NCI-H526 treated with DMSO at 0.1 percent for 48 hours (cell line): ENCODE measurements around the gene CES2.

Source experiments
- DNase-seq: peaks from one replicate; lab custom pipeline; 2025; lab: John Stamatoyannopoulos, UW

CES2 gene

GRCh38 chr16:66903544-66904427 is 31.5 kb upstream of the CES2 start:
- no peak for DNase-seq

- DNase-seq, result no peak
Measured at GRCh38 chr16:66904428-66904845, 30.9 kb upstream of the CES2 start.

DNA sequence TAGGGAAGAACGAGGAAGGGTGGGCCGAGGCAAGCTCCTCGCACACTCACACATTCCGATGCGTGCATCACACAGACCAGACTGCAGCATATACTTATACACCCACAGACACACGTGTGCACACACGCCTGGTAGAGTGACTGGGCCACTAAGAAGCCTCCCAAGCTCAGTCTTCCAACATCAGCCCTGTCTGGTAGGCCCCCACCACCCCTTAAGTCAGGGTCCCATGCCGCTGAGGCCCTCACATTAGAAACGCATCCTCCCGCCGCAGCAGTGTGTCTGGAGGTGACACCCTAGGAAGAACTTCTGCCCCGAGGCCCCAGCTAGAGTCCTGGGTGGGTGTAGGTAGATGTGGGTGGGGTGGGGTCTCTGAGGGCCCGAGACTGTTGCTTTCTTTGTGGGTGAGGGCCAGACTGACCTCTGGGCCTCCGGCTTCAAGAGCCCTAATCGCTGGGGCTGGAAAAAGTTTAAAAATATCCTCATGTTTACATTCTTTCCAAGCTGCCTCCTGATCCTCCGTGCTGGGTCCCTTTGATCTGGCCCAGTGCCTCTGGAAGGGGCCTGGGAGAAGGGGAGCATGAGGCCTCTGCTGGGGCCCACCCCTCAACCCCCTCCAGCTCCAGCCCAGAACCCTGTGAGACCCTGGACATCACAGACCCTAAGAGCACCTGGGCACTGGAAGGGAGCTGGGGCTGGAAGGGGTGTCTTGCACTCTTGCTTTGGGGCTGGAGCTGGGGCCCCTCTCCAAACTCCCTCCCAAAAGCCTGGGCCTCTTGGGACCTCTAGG is 30.3 kb upstream of the CES2 start:
- DNase-seq, result no peak

DNA sequence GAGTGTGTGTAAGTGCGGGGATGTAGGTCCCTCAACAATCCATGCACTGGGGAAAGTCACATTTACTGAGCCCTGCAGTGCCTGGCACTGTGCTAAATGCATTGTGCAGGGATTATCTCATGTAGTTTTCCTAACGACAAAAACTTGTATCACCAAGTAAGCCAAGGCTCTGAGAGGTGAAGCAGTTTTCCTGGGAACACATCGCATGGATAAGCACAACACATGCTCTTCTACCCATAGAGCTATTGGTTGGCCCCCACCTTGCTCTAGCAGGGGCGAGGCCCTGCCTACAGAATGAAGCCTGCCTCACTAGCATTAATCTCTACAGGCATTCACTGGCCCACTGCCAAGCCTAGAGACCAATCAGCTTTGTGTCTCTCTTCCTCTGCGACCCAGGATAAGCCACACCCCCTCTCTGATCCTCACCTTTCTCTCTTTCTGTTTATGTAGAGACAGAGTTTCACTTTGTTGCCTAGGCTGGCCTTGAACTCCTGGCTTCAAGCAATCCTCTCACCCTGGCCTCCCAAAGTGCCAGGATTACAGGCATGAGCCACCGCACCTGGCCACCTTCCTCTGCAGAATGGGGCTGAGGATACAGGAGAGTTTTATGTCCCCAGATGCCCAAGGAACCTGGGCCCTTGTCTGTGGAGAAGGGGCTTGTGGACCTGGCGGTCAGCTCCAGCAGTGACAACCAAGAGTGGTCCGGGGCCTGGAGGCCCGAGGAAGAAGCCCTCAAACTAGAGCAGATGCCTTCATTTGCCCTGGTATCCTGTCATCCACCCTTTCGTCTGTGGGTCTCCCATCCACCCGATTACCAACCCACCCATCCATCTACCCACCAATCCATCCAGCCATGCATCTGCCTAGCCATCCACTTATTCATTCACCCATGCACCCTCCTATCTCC is 29.4 kb upstream of the CES2 start:
- DNase-seq, result no peak

- DNase-seq, result no peak
Measured at GRCh38 chr16:66906916-66907836, 28.1 kb upstream of the CES2 start.

GRCh38 chr16:66908116-66908515 is 27.2 kb upstream of the CES2 start:
- DNase-seq, result no peak

GRCh38 chr16:66908762-66909559 is 26.4 kb upstream of the CES2 start:
- DNase-seq, result no peak

DNA sequence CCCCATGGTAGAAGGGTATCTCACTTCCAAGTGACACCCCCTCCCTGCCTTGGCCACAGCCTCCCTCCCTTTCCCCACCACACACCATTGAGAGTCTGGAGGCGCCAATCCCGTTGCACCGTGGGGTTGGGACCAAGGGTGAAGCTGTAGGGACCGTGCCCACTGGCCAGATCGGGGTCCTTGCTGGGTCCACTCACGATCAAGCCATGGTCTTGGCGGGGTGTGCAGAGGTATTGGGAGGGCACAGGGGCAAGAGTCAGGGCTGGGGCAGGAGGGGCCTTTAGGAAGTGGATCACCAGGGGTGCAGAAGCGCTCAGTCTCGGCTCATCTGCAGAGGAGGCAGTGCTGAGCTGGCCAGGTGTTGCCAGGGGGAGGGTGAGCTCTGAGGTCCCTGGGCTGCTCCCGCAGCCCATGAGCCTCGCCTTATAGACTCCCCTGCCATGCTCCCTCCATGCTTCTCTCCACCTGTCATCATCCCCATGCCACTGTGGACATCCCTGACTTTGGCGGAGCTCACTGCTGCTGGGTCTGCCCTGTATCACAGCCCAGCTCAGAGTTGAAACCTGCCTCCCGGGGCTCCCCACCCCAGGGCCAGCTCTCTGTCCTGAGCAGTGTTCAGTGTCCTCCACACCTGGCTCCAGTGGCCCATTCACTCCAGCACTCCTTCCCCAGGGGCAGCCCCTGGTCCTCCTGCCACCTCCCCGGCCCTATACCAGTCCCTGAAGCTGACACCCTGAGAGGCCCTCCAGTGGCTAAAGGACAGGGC is 25.0 kb upstream of the CES2 start:
- DNase-seq, result no peak

DNA sequence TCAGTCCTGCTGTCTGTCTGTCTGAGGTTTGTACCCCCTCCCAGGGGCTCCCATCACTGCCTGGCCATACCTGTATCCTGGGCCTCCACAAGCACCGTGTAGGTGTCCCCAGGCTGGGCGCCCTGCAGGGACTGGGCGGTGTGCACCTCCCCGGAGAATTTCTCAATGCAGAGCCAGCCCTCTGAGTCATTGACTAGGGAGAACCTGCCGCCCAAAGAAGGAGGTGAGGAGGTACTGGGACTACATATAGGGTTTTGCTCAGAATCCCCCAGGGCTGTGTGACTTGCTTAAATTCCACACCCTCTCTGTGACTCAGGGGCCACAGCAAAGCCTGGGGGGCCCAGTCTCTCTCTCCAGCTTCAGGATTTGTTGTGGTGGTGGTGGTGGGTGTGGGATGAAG is 24.2 kb upstream of the CES2 start:
- DNase-seq, result no peak

- DNase-seq, result no peak
Measured at GRCh38 chr16:66911801-66912200, 23.5 kb upstream of the CES2 start.

- no peak for DNase-seq
Measured at GRCh38 chr16:66913081-66913480, 22.2 kb upstream of the CES2 start.

DNA sequence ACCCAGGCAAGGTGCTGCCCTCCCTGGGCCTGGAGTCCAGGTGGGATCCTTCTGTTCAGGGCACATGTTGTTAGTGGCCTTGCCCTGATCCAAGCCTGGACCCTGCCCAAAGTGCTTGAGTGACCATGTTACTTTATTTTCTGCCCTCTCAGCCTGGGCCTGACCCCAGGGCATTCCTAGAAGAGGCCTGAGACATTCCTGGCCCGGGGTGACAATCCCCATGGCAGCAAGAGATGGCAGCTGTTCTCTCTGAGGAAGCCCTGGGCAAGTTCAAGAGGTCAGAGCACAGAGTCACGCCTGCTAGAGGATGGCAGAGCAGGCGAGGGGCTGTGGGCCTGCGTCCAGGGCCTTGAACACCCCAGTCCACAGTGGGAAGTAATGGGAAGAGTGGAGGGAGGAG is 21.6 kb upstream of the CES2 start:
- DNase-seq, result no peak

DNA sequence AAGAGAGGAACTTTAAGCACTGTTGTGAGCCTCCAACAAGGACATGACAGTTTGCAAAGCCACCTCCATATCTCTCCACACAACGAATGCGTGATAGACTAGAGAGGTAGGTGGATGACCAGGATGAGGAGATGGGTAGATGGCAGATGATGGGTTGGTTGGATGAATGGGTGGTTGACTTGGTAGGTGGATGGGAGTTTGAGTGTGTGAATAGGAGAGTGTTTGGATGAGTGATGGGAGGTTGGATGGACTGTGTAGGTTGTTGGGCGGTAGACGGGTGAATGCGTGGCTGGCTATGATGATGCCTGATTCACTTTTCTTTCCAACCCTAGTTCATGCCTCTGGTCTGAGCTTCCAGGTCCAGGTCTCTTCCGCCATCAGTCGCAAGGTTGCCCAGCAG is 20.8 kb upstream of the CES2 start:
- DNase-seq, result no peak

DNA sequence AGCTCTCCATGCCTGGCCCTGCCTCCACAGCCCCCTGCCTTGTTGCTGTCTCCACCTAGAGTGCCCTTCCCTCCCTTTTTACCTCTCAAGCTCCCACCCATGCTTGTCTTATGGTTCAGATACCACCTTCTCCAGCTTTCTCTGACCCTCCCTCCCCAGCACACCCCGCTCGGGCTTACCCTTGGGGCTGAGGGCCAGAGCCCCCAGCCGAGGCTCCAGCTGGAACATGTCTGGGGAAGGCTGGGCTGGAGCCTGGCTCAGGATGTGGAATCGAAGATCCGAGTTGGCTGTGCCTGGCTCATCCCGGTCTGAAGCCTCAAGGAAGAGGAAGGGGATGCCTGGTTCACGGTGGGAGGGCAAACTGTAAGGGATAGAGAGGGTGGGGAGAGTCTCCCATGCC is 20.3 kb upstream of the CES2 start:
- no peak for DNase-seq

GRCh38 chr16:66916518-66916917 is 18.8 kb upstream of the CES2 start:
- no peak for DNase-seq

DNA sequence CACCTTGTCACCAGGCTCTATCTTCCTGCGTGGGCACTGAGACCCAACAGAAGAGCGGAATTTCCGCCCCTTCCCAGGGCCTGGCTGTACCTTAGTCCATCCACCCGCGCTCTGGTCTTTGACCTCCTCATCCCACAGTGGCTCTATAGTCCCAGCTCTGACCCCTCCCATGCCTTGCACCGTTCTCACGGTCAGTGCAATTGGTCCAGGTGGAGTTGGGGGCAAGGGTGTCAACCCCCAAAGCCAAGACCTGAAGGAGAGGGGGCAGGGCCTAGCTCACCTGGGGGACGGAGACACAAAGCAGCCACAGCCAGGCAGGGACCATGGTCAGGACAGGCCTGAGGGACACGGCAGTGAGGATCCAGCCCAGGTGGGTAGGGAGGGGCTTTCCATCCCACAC is 17.6 kb upstream of the CES2 start:
- DNase-seq, result no peak

DNA sequence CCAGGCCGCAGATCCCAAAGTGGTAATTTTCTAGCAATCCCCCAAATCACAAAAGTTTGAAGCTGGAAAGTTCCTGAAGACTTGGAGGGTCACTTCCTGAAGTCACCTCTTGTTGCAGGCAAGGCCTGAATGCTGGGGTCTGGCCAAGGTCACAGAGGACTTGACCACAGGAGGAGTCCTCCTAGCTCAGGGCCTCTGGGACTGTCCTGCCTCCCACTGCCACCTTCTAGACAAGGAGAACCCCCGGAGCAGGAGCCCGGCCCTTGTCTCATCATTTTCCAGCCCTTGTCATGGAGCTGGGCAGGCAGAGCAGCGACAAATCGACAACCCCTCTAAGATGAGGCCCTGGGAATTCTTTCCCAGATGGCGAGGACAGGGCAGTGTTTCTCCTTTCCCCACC is 17.0 kb upstream of the CES2 start:
- DNase-seq, result no peak

DNA sequence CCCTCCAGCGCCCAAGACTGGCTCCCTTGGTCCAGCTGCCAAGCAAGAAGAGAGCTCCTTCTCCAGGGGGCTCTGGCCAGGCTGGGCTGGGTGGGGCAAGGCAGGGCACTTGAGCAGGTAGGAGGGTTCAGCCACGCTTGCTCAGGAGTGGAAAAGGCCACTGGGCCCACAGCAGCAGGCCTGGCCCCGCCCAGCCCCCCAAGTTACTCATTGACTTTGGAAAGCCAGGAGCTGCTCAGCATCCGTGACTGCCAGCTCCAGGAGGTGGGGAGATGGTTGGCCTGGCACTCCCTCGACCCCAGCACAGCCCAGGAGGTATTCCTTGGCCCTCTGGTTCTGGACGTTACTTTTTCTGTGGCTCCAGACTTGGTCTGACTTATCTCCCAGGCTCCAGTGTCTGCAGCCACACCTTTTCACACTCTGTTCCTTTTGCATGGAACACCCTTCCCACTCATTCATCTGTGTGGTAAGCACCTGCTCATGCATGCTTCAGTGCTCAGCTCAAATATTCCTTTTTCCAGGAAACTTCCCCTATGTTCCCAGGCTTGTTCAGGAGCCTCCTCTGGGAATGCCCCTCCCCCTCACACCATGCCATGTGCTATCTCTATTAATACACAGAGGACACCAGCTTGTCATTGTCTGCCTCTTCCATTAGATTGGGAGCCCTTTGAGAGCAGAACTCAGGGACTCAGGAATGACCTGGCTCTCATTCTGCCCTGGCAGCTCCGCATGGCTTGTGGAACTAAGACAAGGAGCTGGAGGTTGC is 16.3 kb upstream of the CES2 start, which contains the start of gene CDH16:
TSS of gene CDH16 (minus strand) at position 83 of the 766 bp plus-strand sequence. CDS start 820 bp downstream, outside the sequence.
- peak; percentile 6 for DNase-seq
